ENCODE measurements around the gene SLC10A7.

SLC10A7 gene

GRCh38 chr4:146456681-146457080 lies 65.1 kb downstream of the SLC10A7 start:
- no peaks in the 10 kb centered on the region for H3K27me3 ChIP-seq
- DNase-seq: no peak
- no peak overlapping the region for H3K4me3 ChIP-seq
- H3K4me1 ChIP-seq: no peaks in the 10 kb centered on the region
- H3K27ac ChIP-seq: no peak overlapping the region
- TF ChIP-seq CTCF (IDR thresholded peaks at IDR 0.05): no peak
- H3K36me3 ChIP-seq: no peaks in the 10 kb centered on the region
- peaks cover 0 to under 1% (median 0%) of the 10 kb centered on the region in 3 donors for H3K9me3 ChIP-seq
- intact Hi-C loops (cut with DNase I; ENCODE audit: low total_unique reads): no loop called here

GRCh38 chr4:146453181-146453807 lies 68.4 kb downstream of the SLC10A7 start:
- Histone ChIP-seq H3K9me3 (peaks cover 0 to 3% (median 0%) of the 10 kb centered on the region in 3 donors), H3K27ac (no peak overlapping the region), H3K4me3 (no peak overlapping the region), H3K4me1 (no peaks in the 10 kb centered on the region), H3K36me3 (no peaks in the 10 kb centered on the region), H3K27me3 (no peaks in the 10 kb centered on the region)
- intact Hi-C loops (cut with DNase I; ENCODE audit: low total_unique reads): no loop called here
- no peak for DNase-seq
- no peak for TF ChIP-seq CTCF (IDR thresholded peaks at IDR 0.05)

- no peak for TF ChIP-seq CTCF (IDR thresholded peaks at IDR 0.05)
- peaks cover 0 to 3% (median 0%) of the 10 kb centered on the region in 3 donors for H3K9me3 ChIP-seq
- H3K4me1 ChIP-seq: no peaks in the 10 kb centered on the region
- no peaks in the 10 kb centered on the region for H3K27me3 ChIP-seq
- H3K36me3 ChIP-seq: peaks cover 0 to 2% (median 2%) of the 10 kb centered on the region in 3 donors
- intact Hi-C loops (cut with DNase I; ENCODE audit: low total_unique reads): no loop called here
- no peak overlapping the region for H3K4me3 ChIP-seq
- no peak overlapping the region for H3K27ac ChIP-seq
- DNase-seq: no peak
Measured at GRCh38 chr4:146450524-146450923, 71.2 kb downstream of the SLC10A7 start.

GRCh38 chr4:146446555-146446954 lies 75.2 kb downstream of the SLC10A7 start:
- intact Hi-C loops (cut with DNase I; ENCODE audit: low total_unique reads): no loop called here
- Histone ChIP-seq H3K4me1 (peaks cover 0 to 13% (median 0%) of the 10 kb centered on the region in 4 donors), H3K27me3 (no peaks in the 10 kb centered on the region), H3K36me3 (peaks cover 0 to 7% (median 6%) of the 10 kb centered on the region in 3 donors), H3K27ac (no peak overlapping the region), H3K4me3 (no peak overlapping the region), H3K9me3 (peaks cover 0 to 2% (median 0%) of the 10 kb centered on the region in 3 donors)
- TF ChIP-seq CTCF (IDR thresholded peaks at IDR 0.05): no peak
- DNase-seq: no peak

- no peak for DNase-seq
- intact Hi-C loops (cut with DNase I; ENCODE audit: low total_unique reads): no loop called here
- no peaks in the 10 kb centered on the region for H3K9me3 ChIP-seq
Measured at GRCh38 chr4:146445198-146446150, 76.3 kb downstream of the SLC10A7 start.

More at GRCh38 chr4:146445198-146446150, 76.3 kb downstream of the SLC10A7 start:
- peaks cover 0 to 13% (median 0%) of the 10 kb centered on the region in 4 donors for H3K4me1 ChIP-seq
- no peak overlapping the region for H3K27ac ChIP-seq
- H3K36me3 ChIP-seq: peaks cover 0 to 7% (median 6%) of the 10 kb centered on the region in 3 donors
- H3K4me3 ChIP-seq: no peak overlapping the region
- no peaks in the 10 kb centered on the region for H3K27me3 ChIP-seq
- TF ChIP-seq CTCF (IDR thresholded peaks at IDR 0.05): no peak
